MM.1S (cell line): Measurements from ENCODE around the gene PIK3R1.

Experiments used
- CTCF ChIP-seq: fragments of 300-600 bp; sonication (generic); IDR thresholded peaks from 2 replicates; pipeline ENCODE4 v1.5.1; 2016; ENCODE audit warnings: antibody characterized with exemption, low read length, mixed read lengths
- EZH2 ChIP-seq: fragments of 300-600 bp; sonication (generic); optimal IDR thresholded peaks from 2 replicates; pipeline ENCODE3; 2017; ENCODE audit warnings: low read depth, mild to moderate bottlenecking, antibody characterized with exemption, low read length, mixed read lengths

GRCh38 chr5:68350176-68350575, 134.6 kb downstream of the PIK3R1 start:
- TF ChIP-seq CTCF = no peak
- no peak for TF ChIP-seq EZH2
